Esophagus muscularis mucosa (tissue), 4 donors: ENCODE results near the gene AFF3. TPM values are rescaled to one million over a fixed set of nuclear protein-coding genes. Genes with fewer than 3 reads are reported as not detected.

Experiments used
- DNase-seq: peaks from one replicate; pipeline ENCODE4 v3.0.0-alpha.2; 2017; ENCODE audit errors: extremely low spot score
- H3K27ac ChIP-seq, 4 donors: fragments of 200-600 bp; sonication (generic); replicated peaks in 1 of 4; 1 replicate in 3 of 4; 2 replicates in 1 of 4; pipeline ENCODE4 v1.5.1; 2016 to 2019; ENCODE audit warnings: mild to moderate bottlenecking in 1 of 4
- H3K27me3 ChIP-seq, 4 donors: fragments of 200-600 bp; sonication (generic); one replicate each; pipeline versions ENCODE4 v1.5.1 to v1.6.0; 2016 to 2019
- H3K36me3 ChIP-seq, 4 donors: fragments of 200-600 bp; sonication (generic); one replicate each; pipeline ENCODE4 v1.5.1; 2016 to 2019
- H3K4me1 ChIP-seq, 4 donors: fragments of 200-600 bp; sonication (generic); one replicate each; pipeline ENCODE4 v1.5.1; 2016 to 2019
- H3K4me3 ChIP-seq, 4 donors: fragments of 200-600 bp; sonication (generic); 1 replicate in 2 of 4; 2 replicates in 2 of 4; pipeline ENCODE4 v1.5.1; 2016 to 2019; ENCODE audit warnings: mild to moderate bottlenecking in 4 of 4, moderate library complexity in 1 of 4
- H3K9me3 ChIP-seq, 4 donors: fragments of 200-600 bp; sonication (generic); 1 replicate in 3 of 4; 2 replicates in 1 of 4; pipeline ENCODE4 v1.5.1; 2016 to 2019
- EP300 ChIP-seq: sonication (generic); formaldehyde crosslinking; IDR thresholded peaks from one replicate; pipeline ENCODE4 v1.6.1; 2017; ENCODE audit warnings: antibody characterized with exemption
- POLR2A ChIP-seq: fragments of 450-650 bp; IDR thresholded peaks from one replicate; pipeline ENCODE4 v1.6.1; 2017; ENCODE audit warnings: antibody characterized with exemption, moderate library complexity, mild to moderate bottlenecking, low read depth
- POLR2AphosphoS5 ChIP-seq, 2 donors: sonication (generic); formaldehyde crosslinking; IDR thresholded peaks; one replicate each; pipeline ENCODE4 v1.6.1; 2017; ENCODE audit warnings: antibody characterized with exemption in 2 of 2
- WGBS: methylation state at CpG from one replicate; pipeline ENCODE4 v1.1.5; 2018; 5-methylcytosine and 5-hydroxymethylcytosine counted together
- intact Hi-C: fragments of 100-400 bp; cut with DNase I; formaldehyde crosslinking; loops from one replicate; pipeline ENCODE4 v1.15.1; 2023
- total RNA-seq, 4 donors: library from RNA; depleted of rRNA; stranded (reverse); fragments of >200 nt; gene quantifications; one replicate each; pipeline versions ENCODE4 v1.1.0 to v1.2.1, GENCODE V29; 2016
- TF ChIP-seq, protein P1 (sequence below), 3 experiments: fragments of 200-600 bp in 2 of 3; fragments of 450-650 bp in 1 of 3; sonication (generic) in 2 of 3; IDR thresholded peaks; one replicate each; pipeline ENCODE4 v1.5.1; 2017 to 2019; ENCODE audit warnings: antibody characterized with exemption in 3 of 3, mild to moderate bottlenecking in 2 of 3, moderate library complexity in 1 of 3

AFF3 gene
- total RNA-seq, 4 donors from 2014 or later: 36.4 to 99.5 (median 56.9) TPM

DNA sequence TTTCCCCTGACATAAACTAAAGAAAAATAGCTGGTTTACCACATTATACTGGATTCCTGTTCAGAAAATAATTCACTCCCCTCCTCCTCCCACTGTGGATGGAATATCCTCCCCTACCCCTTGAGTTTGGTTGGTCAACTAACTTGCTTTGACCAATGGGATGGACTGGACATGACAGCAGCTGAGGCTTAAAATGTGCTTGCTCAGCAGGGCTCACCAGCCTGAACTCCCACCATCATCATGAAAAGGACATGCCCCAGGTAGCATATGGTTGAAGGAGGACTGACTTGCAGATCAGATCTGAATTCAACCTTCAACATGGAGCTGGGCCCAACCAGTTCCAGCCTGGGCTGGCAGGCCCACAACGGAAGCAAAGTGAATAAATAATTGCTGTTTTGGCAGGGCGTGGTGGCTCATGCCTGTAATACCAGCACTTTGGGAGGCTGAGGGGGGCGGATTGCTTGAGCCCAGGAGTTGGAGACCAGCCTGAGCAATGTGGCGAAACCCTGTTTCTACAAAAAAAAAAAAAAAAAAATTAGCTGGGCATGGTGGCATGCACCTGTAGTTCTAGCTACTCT, 284.4 kb downstream of the AFF3 start:
- intact Hi-C loops: no loop called here
- H3K27me3 ChIP-seq: no peaks in the 10 kb centered on the region
- DNase-seq: no peak
- TF ChIP-seq POLR2AphosphoS5 (IDR thresholded peaks at IDR 0.05) (no peak), POLR2A (no peak), EP300 (no peak)
- TF ChIP-seq, protein P1, sequence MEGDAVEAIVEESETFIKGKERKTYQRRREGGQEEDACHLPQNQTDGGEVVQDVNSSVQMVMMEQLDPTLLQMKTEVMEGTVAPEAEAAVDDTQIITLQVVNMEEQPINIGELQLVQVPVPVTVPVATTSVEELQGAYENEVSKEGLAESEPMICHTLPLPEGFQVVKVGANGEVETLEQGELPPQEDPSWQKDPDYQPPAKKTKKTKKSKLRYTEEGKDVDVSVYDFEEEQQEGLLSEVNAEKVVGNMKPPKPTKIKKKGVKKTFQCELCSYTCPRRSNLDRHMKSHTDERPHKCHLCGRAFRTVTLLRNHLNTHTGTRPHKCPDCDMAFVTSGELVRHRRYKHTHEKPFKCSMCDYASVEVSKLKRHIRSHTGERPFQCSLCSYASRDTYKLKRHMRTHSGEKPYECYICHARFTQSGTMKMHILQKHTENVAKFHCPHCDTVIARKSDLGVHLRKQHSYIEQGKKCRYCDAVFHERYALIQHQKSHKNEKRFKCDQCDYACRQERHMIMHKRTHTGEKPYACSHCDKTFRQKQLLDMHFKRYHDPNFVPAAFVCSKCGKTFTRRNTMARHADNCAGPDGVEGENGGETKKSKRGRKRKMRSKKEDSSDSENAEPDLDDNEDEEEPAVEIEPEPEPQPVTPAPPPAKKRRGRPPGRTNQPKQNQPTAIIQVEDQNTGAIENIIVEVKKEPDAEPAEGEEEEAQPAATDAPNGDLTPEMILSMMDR (IDR thresholded peaks at IDR 0.05): no peak
- H3K4me3 ChIP-seq: no peak overlapping the region
- WGBS: 89% methylated on average over 4 of the region's 4 CpGs
- peaks cover 0 to 36% (median 30%) of the 10 kb centered on the region in 4 donors for H3K4me1 ChIP-seq
- H3K27ac ChIP-seq: no peak overlapping the region
- H3K36me3 ChIP-seq: no peaks in the 10 kb centered on the region
- H3K9me3 ChIP-seq: no peaks in the 10 kb centered on the region

DNA sequence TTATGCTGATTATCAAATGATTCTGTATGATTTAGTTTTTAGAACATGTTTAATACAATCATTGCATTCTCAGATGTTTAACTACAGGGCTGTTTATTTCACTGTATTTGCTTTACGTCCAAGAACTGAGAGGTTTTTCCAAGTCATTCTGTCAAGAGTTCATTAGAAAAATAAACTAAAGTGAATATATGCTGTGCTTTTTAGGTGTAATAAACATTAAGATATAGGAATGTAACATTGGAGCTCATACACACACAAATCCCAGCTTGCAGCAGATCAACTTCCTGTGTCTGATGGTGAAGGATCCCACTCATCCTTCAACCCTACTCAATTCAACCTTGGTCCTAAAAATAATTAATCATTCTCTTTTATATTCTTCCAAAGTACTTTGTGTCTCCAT, 285.0 kb downstream of the AFF3 start:
- WGBS: 76% methylated on average over 1 of the region's 1 CpG

DNA sequence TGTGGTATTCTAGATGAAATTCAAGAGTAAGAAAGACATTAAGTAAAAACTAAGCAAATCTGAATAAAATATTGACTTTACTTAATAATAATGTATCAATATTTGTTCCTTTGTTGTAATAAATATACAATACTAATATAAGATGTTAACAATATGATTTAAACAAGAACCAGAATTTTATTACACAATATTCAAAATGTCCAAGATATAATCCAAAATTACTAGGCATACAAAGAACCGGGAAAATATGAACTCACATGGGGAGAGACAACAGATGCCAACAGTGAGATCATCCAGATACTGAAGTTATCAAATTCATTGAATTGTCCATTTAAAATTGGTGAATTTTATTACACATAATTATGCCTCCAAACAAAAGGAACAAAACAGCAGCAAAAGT, 286.3 kb downstream of the AFF3 start:
- Histone ChIP-seq H3K27me3 (no peaks in the 10 kb centered on the region), H3K27ac (no peak overlapping the region), H3K4me1 (peaks cover 0 to 24% (median 18%) of the 10 kb centered on the region in 4 donors), H3K36me3 (no peaks in the 10 kb centered on the region), H3K4me3 (no peak overlapping the region), H3K9me3 (no peaks in the 10 kb centered on the region)
- WGBS: 77% methylated on average over 1 of the region's 1 CpG
- intact Hi-C loops: no loop called here
- no peak for TF ChIP-seq POLR2AphosphoS5 (IDR thresholded peaks at IDR 0.05)
- TF ChIP-seq EP300: no peak
- TF ChIP-seq, protein P1 (IDR thresholded peaks at IDR 0.05): no peak
- no peak for TF ChIP-seq POLR2A
- no peak for DNase-seq

More for the DNA sequence above, 285.0 kb downstream of the AFF3 start:
- TF ChIP-seq, protein P1 (IDR thresholded peaks at IDR 0.05): no peak
- TF ChIP-seq POLR2AphosphoS5 (IDR thresholded peaks at IDR 0.05) (no peak), EP300 (no peak), POLR2A (no peak)
- Histone ChIP-seq H3K4me1 (peaks cover 0 to 35% (median 29%) of the 10 kb centered on the region in 4 donors), H3K27ac (no peak overlapping the region), H3K4me3 (no peak overlapping the region), H3K9me3 (no peaks in the 10 kb centered on the region), H3K27me3 (no peaks in the 10 kb centered on the region), H3K36me3 (no peaks in the 10 kb centered on the region)
- intact Hi-C loops: no loop called here
- no peak for DNase-seq

DNA sequence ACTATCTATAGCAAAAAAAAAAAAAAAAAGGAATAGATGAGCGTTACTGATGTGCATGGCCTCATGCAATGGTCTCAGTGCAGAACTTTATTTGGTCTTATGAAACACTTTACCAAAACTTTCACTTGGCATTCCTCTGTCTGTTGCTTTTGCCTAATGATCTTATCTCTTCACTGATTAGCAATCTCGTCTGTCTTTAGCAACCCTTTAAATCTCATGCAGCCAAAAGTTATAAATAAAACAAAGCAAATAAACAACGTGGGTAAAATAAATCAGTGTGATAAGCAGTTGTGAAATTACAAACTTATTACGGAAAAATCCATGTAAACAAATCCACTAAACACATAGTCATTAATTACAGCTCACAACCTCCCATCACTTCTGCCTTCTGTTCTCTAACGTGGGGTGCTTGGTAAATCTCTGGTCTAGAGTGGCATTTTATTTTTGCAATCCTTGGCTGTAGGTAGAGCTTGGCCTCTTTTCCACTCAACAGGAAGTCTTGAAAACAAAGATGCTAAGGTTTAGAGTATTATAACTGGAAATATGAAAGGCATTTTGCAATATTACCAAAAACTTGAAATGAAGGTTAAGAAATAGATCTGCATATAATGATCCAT, 288.0 kb downstream of the AFF3 start:
- Histone ChIP-seq H3K9me3 (no peaks in the 10 kb centered on the region), H3K27me3 (no peaks in the 10 kb centered on the region), H3K36me3 (no peaks in the 10 kb centered on the region), H3K4me3 (no peak overlapping the region), H3K27ac (no peak overlapping the region), H3K4me1 (peaks cover 0 to 18% (median 11%) of the 10 kb centered on the region in 4 donors)
- TF ChIP-seq, protein P1 (IDR thresholded peaks at IDR 0.05): no peak
- no peak for TF ChIP-seq POLR2A
- TF ChIP-seq POLR2AphosphoS5 (IDR thresholded peaks at IDR 0.05): no peak
- TF ChIP-seq EP300: no peak
- intact Hi-C loops: no loop called here
- 80% methylated on average over 5 of the region's 5 CpGs for WGBS
- no peak for DNase-seq

DNA sequence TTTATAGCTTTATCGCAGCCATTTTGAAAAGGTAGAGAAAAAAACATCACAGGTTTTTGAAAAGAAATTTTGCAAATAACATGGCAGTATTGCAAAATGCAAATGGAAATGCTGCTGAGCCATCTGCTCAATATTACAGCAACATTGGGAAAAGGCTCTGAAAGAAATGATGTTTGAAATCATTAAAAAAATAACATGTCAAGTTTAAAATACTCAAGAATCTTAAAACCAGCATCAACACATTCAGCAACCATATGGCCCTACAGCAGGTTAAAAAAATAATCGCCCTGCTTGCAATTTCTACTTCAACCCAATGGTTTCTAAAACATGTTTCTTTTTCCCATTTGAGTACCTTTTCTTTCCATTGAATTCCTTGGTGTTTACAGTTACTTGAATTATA, 289.4 kb downstream of the AFF3 start:
- intact Hi-C loops: no loop called here
- TF ChIP-seq EP300 (no peak), POLR2A (no peak), POLR2AphosphoS5 (IDR thresholded peaks at IDR 0.05) (no peak)
- TF ChIP-seq, protein P1 (IDR thresholded peaks at IDR 0.05): no peak
- 95% methylated on average over 2 of the region's 2 CpGs for WGBS

More for the DNA sequence above, 289.4 kb downstream of the AFF3 start:
- Histone ChIP-seq H3K27ac (no peak overlapping the region), H3K4me1 (peaks cover 0 to 6% (median under 1%) of the 10 kb centered on the region in 4 donors), H3K36me3 (no peaks in the 10 kb centered on the region), H3K9me3 (no peaks in the 10 kb centered on the region), H3K4me3 (no peak overlapping the region), H3K27me3 (no peaks in the 10 kb centered on the region)
- DNase-seq: no peak
